Stomach (tissue), 4 donors: ENCODE data around the gene RAD9B.
"Not testable (repeated sequence)": the region's sequence is repeated elsewhere in the genome, so short reads cannot be mapped to it uniquely, and the experiment has no call there.

Experiments
- CTCF ChIP-seq, 7 experiments: fragments of 450-650 bp in 4 of 7; fragments of 200-600 bp in 3 of 7; sonication (generic) in 3 of 7; IDR thresholded peaks; one replicate each; pipeline ENCODE4 v1.5.1; 2016 to 2019; ENCODE audit warnings: antibody characterized with exemption in 7 of 7, control low read depth in 2 of 7, mild to moderate bottlenecking in 1 of 7
- POLR2A ChIP-seq, 4 donors: fragments of 450-650 bp; IDR thresholded peaks; one replicate each; pipeline ENCODE4 v1.6.1; 2016; ENCODE audit warnings: antibody characterized with exemption in 4 of 4, control low read depth in 2 of 4, mild to moderate bottlenecking in 1 of 4, moderate library complexity in 1 of 4
- POLR2AphosphoS5 ChIP-seq, 3 donors: sonication (generic); formaldehyde crosslinking; IDR thresholded peaks; one replicate each; pipeline ENCODE4 v1.6.1; 2016; ENCODE audit warnings: antibody characterized with exemption in 3 of 3

- TF ChIP-seq POLR2AphosphoS5 (IDR thresholded peaks at IDR 0.05) = peak in 1 of 3 donors; percentile 8
- TF ChIP-seq POLR2A, CTCF (IDR thresholded peaks at IDR 0.05): not testable (repeated sequence)
Measured at GRCh38 chr12:110545259-110545658, 43.1 kb downstream of the RAD9B start.
